ENCODE data around the gene NPL.

- TF ChIP-seq RARB (CRISPR knock-in tag; IDR thresholded peaks at IDR 0.05) = no peak
- no peak for TF ChIP-seq TOX (CRISPR knock-in tag; IDR thresholded peaks at IDR 0.05; ENCODE audit: borderline replicate concordance)
- no peak for TF ChIP-seq ESRRG (CRISPR knock-in tag; IDR thresholded peaks at IDR 0.05)
Observed at GRCh38 chr1:182833271-182833670, 43.7 kb downstream of the NPL start.
